GM19193 (cell line): ENCODE measurements around the gene SLC44A1.

Source experiments
- POLR2A ChIP-seq: IDR thresholded peaks from 4 replicates; pipeline ENCODE4 v1.6.1; 2011; ENCODE audit not compliant: insufficient read depth, insufficient read length; ENCODE audit errors: extremely low read depth

SLC44A1 gene

DNA sequence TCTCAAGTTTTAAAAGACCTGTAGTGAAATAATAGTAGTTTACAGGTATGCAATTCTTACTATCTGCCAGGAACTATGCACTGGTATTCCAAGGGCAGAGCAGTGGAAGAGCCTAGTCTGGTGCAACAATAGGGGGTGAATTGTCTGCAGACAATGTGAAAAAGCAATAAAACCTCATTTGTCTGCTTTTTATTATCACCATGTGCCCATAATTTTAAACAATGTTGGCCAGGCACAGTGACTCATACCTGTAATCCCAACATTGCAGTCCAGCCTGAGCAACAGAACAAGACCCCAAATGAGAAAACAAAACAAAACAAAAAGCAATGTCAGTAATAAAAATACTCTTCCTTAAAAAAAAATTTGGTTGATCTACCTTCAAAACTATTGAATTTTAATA lies 12.2 kb upstream of the SLC44A1 start:
- TF ChIP-seq POLR2A, result no peak

DNA sequence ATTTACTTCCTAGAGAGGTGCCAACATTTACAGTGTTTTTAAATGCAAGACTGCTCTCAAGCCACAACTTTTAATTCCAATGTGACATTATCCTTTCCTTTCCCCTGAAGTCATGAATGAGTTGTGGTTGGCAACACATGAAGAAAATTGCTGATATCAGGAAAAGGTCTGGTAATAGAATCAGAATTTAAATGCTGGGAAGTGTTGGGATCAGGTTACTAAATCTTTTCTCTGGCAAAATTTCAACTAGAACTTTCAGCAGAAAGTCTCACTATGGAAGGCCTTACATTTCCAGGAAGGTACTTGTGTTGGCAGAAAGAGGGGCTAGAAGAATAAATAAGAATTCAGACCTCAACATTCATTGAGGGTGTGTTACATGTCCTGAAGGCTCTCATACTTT lies 10.6 kb upstream of the SLC44A1 start:
- TF ChIP-seq POLR2A, result no peak

DNA sequence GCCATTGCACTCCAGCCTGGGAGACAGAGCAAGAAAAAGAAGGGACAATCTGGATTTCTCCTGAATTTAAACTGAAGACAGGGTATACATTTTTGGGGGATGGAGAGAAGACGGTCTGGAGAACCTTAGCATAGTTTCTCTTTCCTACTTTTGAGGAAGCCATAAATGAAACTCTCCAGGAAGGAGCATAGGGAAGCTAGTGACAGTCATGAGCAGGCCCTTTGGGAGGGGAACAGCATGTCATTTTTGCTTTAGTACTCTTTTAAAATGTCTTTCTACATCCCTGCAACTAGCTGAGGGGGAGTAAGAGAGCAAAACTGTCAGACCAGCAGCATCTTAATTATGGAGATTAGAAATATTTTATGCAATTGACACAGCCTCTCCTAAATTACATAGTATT lies 8.2 kb upstream of the SLC44A1 start:
- TF ChIP-seq POLR2A, result no peak

DNA sequence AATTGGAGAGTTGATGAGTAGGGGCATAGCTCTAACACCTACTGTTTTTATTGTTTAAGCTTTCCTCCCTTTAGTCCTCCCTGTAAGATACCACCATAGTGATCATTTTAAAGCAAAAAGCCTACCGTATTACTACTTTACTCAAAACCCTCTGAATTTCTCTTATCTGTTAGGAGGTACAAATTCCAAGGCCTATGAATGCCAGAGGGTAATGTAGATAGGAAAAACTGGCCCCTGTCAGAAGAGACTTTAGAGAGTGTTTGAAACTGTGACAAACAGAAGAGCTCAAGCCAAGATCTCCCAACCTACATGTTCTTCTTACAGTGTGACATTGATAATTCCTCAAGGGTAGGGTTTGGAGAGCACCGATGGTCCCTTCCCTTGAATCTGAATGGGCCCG lies 7.2 kb upstream of the SLC44A1 start:
- no peak for TF ChIP-seq POLR2A

DNA sequence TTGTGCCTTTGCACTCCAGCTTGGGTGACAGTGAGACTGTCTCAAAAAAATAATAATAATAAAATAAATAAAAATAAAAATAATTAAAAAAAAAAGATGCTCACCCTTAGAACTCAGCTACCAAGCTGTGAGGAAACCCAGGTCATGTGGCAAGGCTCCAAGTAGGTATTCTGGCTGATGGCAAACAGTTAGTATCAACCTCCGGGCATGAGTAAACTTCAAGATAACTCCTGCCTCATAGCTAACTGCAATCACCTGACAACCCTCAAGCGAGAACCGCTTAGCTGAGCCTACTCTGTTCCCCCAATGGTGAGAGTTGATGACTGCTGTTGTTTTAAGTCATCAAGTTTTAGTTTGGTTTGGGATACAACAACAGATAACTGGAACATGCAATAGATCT lies 6.1 kb upstream of the SLC44A1 start:
- TF ChIP-seq POLR2A, result no peak

DNA sequence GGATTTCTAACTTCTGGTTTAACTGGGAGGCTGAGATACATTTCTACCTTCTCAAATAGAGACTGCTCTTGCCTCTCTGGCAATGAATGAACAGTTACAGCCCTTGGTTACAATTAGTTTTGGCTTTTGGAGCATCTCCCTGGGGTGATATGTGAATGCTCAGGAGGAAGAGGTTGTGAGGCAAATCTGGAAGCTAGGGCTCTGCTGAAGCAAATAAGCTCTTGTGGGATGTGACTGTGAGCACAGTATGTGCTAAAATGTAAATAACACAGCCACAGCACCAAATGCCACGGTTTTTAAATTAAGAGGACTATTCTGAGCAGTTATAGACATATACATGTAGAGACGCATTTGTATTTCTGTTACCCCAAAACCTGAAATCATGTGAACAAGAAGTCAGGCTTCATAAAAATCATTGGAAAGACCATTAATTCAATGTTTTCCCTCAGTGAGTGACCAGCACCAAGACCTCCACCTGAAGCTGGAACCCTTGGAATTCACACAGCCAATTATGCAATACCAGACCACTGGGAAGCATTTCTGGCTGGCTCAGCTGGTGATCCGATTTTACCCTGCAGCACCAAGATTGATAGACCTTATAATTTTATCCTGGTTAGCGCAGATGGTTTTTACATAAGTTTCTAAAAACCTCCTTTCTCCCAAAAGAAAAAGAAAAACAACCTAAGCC lies 3.0 kb upstream of the SLC44A1 start:
- no peak for TF ChIP-seq POLR2A

DNA sequence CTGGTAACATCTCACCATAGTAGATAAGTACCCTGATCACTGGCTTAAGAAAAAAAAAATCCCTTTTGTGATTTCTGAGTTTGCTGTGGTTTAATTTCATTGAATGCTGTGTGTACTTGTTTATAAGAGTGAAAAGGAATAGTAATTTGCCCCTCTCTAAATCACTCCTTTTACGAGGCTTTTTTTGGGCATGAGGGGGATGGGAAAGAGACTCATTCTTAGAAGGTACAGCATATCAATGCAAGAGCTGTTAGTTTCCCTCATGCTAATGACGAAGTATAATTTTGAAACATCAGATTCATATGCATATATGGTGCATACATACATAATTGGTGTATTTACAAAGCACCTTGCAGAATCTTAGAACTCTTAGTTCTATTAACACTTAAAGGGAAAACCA lies 2.4 kb upstream of the SLC44A1 start:
- TF ChIP-seq POLR2A, result no peak

DNA sequence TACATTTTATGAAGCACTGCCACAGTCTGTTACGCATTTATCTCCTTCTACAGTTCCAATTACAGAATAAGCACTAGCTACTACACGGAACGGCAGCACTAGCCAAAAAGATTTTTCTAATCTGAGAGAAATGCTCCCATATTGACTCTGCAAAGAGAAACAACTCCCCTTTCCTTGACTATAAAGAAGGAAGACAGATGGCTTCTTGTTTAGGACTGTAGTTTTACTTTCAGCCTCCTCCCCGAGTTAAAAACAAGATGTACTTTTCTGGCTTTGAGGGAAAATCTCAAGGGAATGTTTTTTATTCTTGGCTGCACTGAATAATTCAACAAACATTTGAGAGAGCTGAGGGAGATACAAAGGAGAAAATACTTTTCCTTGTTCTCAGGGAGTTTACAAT lies 1.9 kb upstream of the SLC44A1 start:
- TF ChIP-seq POLR2A, result no peak

DNA sequence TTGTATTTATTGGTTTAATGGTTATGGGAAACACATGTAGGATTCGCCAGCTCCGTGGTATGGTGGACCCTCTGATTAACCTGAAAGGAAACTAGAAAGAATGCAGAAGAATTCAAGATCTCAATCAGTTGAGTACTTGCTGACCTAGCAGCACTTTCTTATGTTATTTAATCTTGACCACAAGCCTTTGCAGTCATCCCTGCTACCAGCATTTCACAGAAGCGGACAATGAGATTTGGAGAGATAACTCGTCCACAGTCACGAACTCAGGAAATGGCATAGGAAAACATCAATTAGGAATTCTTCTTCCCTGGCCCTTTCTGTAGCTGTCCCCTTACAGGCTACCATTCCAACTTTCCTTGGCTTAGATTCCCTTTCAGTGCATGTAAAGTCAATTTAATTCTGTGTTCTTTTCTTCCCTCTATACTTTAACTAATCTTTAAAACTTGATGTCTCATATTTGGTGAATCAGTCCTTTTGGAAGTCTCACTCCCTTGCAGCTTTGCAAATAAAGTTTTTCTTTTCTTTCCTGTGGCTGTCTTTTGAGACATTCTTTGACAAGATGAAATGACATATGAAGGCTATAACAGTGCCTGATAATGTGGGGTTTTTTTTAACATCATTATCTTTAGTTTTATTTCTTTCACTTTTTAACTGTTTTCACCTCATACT lies 1.3 kb upstream of the SLC44A1 start:
- TF ChIP-seq POLR2A, result no peak

DNA sequence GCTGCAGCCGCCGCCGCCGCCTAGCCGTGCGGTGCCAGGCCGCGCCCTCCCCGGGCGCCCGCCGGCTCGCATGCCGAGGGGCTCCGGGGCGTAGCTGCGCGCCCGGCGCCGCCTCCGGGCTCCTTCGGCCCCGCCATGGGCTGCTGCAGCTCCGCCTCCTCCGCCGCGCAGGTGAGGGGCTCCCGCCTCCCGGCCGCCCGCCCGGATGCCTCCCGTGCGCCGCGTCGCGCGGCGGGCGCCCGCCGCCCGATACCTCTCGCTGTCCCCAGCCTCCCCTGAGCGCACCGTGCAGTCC lies 230 bp downstream of the SLC44A1 start:
- no peak for TF ChIP-seq POLR2A

DNA sequence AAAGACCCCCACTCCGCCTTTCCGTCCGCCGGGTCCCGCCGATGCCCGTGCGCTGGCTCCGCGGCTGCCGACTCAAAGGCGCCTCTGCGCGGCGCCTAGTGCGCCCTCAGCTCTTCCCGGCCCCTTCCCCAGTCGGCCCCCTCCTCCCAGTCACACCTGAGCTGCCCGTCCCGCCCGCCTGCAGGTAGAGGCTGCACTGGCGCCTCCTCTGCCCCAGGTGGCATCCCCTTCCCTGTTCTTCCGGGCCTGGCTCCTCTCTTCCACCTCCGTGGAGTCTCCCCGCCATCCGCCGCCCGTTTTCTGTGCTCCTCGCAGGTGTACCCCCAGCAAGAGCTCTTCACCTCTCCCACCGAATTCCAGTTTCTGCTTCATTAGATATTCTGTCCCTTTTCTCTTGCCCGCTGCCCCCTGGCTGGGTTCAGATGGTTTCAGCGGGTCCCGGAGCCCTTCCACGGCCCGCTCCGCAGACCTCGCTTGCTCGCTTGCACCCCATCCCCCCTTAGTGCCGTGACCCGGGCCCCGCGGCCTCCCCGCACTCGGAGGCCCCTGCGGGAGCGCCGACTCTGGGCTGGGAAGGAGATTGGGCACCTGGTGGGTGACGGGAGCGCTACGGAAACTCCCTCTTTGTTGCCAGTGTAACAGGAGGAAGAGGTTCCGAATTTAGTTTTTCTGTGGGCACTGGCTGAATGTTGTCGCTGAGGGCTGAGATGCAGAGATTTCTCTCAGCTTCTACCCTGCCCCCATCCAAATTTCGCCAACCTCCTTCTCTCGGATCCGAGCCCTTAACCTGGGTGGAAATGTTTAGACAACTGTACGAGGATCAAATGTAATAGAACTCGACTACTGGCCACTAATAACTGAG lies 809 bp downstream of the SLC44A1 start:
- no peak for TF ChIP-seq POLR2A

DNA sequence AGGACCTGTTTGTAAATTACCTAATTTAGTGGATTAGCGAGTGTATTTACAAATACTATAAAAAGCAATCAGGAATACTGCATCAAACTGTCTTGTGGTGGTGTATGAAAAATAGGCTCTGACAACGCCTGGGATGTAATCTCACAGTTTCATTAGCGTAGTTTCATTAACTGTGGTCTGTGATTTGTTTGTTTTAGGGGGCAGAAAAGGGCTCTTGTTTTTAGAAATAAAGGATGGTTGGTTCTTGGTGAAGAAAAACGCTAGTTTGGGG lies 1.4 kb downstream of the SLC44A1 start:
- no peak for TF ChIP-seq POLR2A

DNA sequence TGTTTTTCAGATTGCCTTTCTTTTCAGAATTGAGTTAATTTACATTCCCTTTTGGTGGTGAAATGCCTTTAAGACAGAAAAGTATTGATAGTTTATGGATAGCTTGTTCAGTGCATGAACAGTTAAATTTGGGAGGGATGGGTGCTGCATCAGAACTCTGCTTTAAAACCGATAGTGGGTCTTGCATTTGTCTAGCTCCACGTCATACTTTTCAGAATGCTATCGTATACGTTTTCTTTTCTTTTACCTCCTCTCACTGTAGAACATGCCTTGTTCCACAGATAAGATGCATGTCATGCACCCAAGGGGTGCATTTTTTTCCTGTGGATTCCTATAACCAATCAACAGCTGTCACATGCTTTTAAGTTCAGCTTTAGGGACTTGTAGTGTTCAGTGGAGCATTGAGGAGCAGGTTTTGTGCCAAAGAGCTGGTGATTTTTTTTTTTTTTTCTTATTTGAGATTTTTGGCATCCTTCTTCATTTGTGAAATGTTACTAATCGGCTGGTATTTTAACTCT lies 2.3 kb downstream of the SLC44A1 start:
- no peak for TF ChIP-seq POLR2A

DNA sequence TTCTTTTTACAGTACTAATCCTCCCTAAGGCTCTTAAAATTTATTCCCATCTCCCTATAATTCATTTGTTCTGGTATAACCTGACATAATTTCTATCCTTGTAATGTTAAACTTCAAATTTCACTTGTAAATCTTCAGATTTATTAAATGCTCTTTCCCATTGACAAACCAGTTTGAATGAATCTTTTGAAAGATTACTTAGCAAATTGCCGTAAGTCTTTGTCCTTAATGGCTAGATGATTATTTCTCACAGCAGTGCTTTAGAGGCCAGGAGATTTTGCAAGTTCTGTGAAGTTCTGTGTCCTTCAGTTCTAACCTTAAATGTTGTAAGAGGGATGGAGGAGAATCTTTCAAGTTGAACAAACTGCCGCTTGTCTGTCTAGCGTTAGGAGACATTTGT lies 4.2 kb downstream of the SLC44A1 start:
- no peak for TF ChIP-seq POLR2A

DNA sequence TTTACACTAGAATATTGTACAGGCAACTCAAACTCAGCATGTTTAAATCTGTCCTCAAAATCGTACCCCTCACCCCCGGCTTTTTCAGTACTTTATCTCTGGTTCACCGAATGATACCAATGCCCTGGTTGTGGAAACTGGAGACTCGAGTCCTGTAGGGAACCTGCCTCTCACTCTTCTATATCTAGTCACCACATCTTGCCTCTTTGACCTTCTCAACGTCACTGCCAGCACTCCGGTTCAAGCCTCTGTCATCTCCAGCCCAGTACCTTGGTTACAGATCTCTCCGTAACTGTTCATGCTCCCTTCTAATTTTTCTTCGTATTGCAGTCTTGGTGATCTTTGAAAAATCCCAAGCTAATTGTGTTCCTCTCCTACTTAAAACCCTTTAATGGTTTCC lies 6.7 kb downstream of the SLC44A1 start:
- TF ChIP-seq POLR2A, result no peak
